GM23338 (cell line): ENCODE results near the gene CHST15. TPM values are rescaled to one million over a fixed set of nuclear protein-coding genes. Genes with fewer than 3 reads are reported as not detected.

Experiments used
- ATAC-seq: fragments of 200-7000 bp; cut with Tn5 transposase; 3 replicates; pipeline ENCODE4 v1.9.1; 2020
- DNase-seq: peaks from one replicate; pipeline ENCODE4 v3.0.0-alpha.2; 2015; ENCODE audit warnings: low spot score
- H2AFZ ChIP-seq: fragments of 200-600 bp; sonication (generic); 2 replicates; pipeline ENCODE4 v1.8.0; 2016; ENCODE audit warnings: antibody characterized with exemption, mild to moderate bottlenecking, moderate library complexity
- H3F3A ChIP-seq: fragments of 200-600 bp; sonication (generic); replicated peaks from 2 replicates; pipeline ENCODE4 v1.8.0; 2017; ENCODE audit warnings: antibody characterized with exemption, mixed run types, low read depth
- H3K27ac ChIP-seq: fragments of 200-600 bp; sonication (generic); 2 replicates; pipeline ENCODE4 v1.6.1; 2016; ENCODE audit warnings: low read depth
- H3K27me3 ChIP-seq: fragments of 200-600 bp; sonication (generic); 2 replicates; pipeline ENCODE4 v1.8.0; 2016; ENCODE audit warnings: mild to moderate bottlenecking, mixed run types, moderate library complexity; ENCODE audit not compliant: insufficient read depth
- H3K36me3 ChIP-seq: fragments of 200-600 bp; sonication (generic); 2 replicates; pipeline ENCODE4 v1.8.0; 2016; ENCODE audit warnings: mild to moderate bottlenecking; ENCODE audit not compliant: insufficient read depth
- H3K4me1 ChIP-seq: fragments of 200-600 bp; sonication (generic); 2 replicates; pipeline ENCODE4 v1.8.0; 2016; ENCODE audit warnings: mild to moderate bottlenecking, moderate library complexity; ENCODE audit not compliant: insufficient read depth
- H3K4me2 ChIP-seq: fragments of 200-600 bp; sonication (generic); 2 replicates; pipeline ENCODE4 v1.7.1; 2017; ENCODE audit warnings: mixed run types
- H3K4me3 ChIP-seq: fragments of 200-600 bp; sonication (generic); 2 replicates; pipeline ENCODE4 v1.6.1; 2016; ENCODE audit warnings: mixed run types
- H3K79me2 ChIP-seq: fragments of 200-600 bp; sonication (generic); replicated peaks from 2 replicates; pipeline ENCODE4 v1.8.0; 2017; ENCODE audit warnings: mild to moderate bottlenecking; ENCODE audit not compliant: insufficient read depth
- H3K9me2 ChIP-seq: fragments of 200-600 bp; sonication (generic); 2 replicates; pipeline ENCODE4 v1.8.0; 2017; ENCODE audit not compliant: insufficient read depth
- H4K20me1 ChIP-seq: fragments of 200-600 bp; sonication (generic); replicated peaks from 2 replicates; pipeline ENCODE4 v1.8.0; 2017; ENCODE audit warnings: mild to moderate bottlenecking; ENCODE audit not compliant: insufficient read depth
- H3K27ac Mint-ChIP-seq: 2 replicates; pipeline ENCODE4 v1.8.0; 2020; ENCODE audit warnings: inconsistent platforms, mild to moderate bottlenecking, moderate library complexity, mixed read lengths
- H3K27me3 Mint-ChIP-seq: 3 replicates; pipeline ENCODE4 v1.8.0; 2022; ENCODE audit warnings: low read depth, mild to moderate bottlenecking, moderate library complexity, mixed read lengths, inconsistent platforms; ENCODE audit not compliant: insufficient read depth, poor library complexity
- H3K36me3 Mint-ChIP-seq: 3 replicates; pipeline ENCODE4 v1.8.0; 2021; ENCODE audit warnings: low read depth, mild to moderate bottlenecking, inconsistent platforms, moderate library complexity, mixed read lengths
- H3K4me1 Mint-ChIP-seq: 3 replicates; pipeline ENCODE4 v1.8.0; 2020; ENCODE audit warnings: mild to moderate bottlenecking, inconsistent platforms, mixed read lengths
- H3K4me3 Mint-ChIP-seq: 3 replicates; pipeline ENCODE4 v1.8.0; 2021; ENCODE audit warnings: moderate library complexity, mild to moderate bottlenecking, inconsistent platforms, mixed read lengths
- H3K9me3 Mint-ChIP-seq: 3 replicates; pipeline ENCODE4 v1.8.0; 2020; ENCODE audit warnings: moderate library complexity, mild to moderate bottlenecking, inconsistent platforms, mixed read lengths
- CREB1 ChIP-seq: fragments of 250-450 bp; sonication (Bioruptor Pico); IDR thresholded peaks from 2 replicates; pipeline ENCODE4 v1.5.0; 2020; ENCODE audit warnings: low read depth, mild to moderate bottlenecking, moderate library complexity
- CTCF ChIP-seq, 2 experiments: fragments of 200-600 bp in 1 of 2; sonication (generic) in 1 of 2; conservative IDR thresholded peaks; 2 replicates each; pipeline versions ENCODE4 v1.5.1 to v1.6.1; 2016 to 2017; ENCODE audit warnings: antibody characterized with exemption in 2 of 2, low read depth in 2 of 2, mild to moderate bottlenecking in 2 of 2, moderate library complexity in 1 of 2
- EZH2 ChIP-seq: fragments of 200-600 bp; sonication (generic); IDR thresholded peaks from one replicate; pipeline ENCODE4 v1.8.0; 2017; ENCODE audit warnings: antibody characterized with exemption, mild to moderate bottlenecking, low read depth; ENCODE audit not compliant: unreplicated experiment
- EZH2phosphoT487 ChIP-seq: fragments of 200-600 bp; sonication (generic); IDR thresholded peaks from one replicate; pipeline ENCODE4 v1.8.1; 2018; ENCODE audit warnings: antibody characterized with exemption; ENCODE audit not compliant: unreplicated experiment
- JUNB ChIP-seq: IDR thresholded peaks from one replicate; pipeline ENCODE4 v1.6.1; 2016; ENCODE audit warnings: antibody characterized with exemption; ENCODE audit not compliant: unreplicated experiment
- NANOG ChIP-seq: IDR thresholded peaks from 2 replicates; pipeline ENCODE4 v1.6.1; 2016; ENCODE audit warnings: antibody characterized with exemption, borderline replicate concordance
- POLR2AphosphoS5 ChIP-seq: IDR thresholded peaks from 2 replicates; pipeline ENCODE4 v1.6.1; 2016; ENCODE audit warnings: antibody characterized with exemption, low read depth
- STAT1 ChIP-seq: IDR thresholded peaks from one replicate; pipeline ENCODE4 v1.6.1; 2016; ENCODE audit warnings: antibody characterized with exemption; ENCODE audit not compliant: unreplicated experiment
- ZNF114 ChIP-seq: fragments of 250-450 bp; sonication (Bioruptor Pico); IDR thresholded peaks from 2 replicates; pipeline ENCODE4 v1.5.0; 2020; ENCODE audit warnings: mild to moderate bottlenecking, moderate library complexity
- ZNF331 ChIP-seq: fragments of 250-450 bp; sonication (Bioruptor Pico); IDR thresholded peaks from 2 replicates; pipeline ENCODE4 v1.5.0; 2020; ENCODE audit warnings: low read depth, mild to moderate bottlenecking, moderate library complexity
- ZNF462 ChIP-seq: fragments of 250-450 bp; sonication (Bioruptor Pico); IDR thresholded peaks from 2 replicates; pipeline ENCODE4 v1.5.0; 2020; ENCODE audit warnings: mild to moderate bottlenecking, moderate library complexity
- polyA plus RNA-seq: library from polyadenylated mRNA; unstranded; fragments of >200 nt; fragmentation: Nextera tagmentation; extraction: Ambion mirVana; gene quantifications from 2 replicates; pipeline ENCODE4 v1.2.1, GENCODE V29; 2016
- total RNA-seq: library from RNA; depleted of rRNA; stranded (reverse); fragments of >200 nt; shearing (Covaris generic); gene quantifications from 2 replicates; pipeline ENCODE4 v1.2.3, GENCODE V29; 2014
- TF ChIP-seq, protein P1 (sequence below): IDR thresholded peaks from one replicate; pipeline ENCODE4 v1.6.1; 2018; ENCODE audit warnings: antibody characterized with exemption; ENCODE audit not compliant: unreplicated experiment

CHST15 gene
- total and polyA plus RNA-seq, 2 experiments from 2014 or later, result 2.6 to 11.2 TPM

GRCh38 chr10:124008681-124009080 is 84.7 kb downstream of the CHST15 start (continued):
- TF ChIP-seq ZNF462, result no peak
- no peak for TF ChIP-seq EZH2
- TF ChIP-seq JUNB, result no peak
- TF ChIP-seq EZH2phosphoT487, result no peak

DNA sequence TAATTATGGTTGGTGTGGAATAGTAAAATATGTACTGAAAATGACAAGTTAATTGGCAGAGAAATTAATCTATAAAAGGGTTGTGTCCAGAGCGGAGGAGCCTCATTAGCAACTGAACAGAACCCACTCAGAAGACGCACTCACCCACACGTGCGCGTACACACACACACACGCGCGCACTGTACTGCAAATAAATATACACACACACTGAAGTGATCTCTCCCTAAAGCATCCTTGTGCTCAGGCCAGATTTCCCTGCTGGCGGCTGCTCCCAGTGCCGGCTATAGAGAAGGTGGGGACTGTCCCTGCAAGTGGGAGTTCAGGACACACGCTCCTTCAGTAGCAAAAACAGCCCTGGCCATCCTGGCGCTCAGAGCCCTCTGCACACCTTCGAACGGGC is 85.2 kb downstream of the CHST15 start:
- no peaks in the 10 kb centered on the region for H3F3A ChIP-seq
- no peaks in the 10 kb centered on the region for H3K9me2 ChIP-seq
- H2AFZ ChIP-seq, result no peak overlapping the region
- Mint-ChIP-seq H3K27me3 (peaks cover 5% of the 10 kb centered on the region), H3K4me3 (no peak overlapping the region), H3K9me3 (peaks cover 5% of the 10 kb centered on the region; the same call in 2 of the 3 replicates), H3K4me1 (peaks cover 22% of the 10 kb centered on the region), H3K27ac (no peak overlapping the region), H3K36me3 (peaks cover 24% of the 10 kb centered on the region)
- no peaks in the 10 kb centered on the region for H3K36me3 ChIP-seq
- no peaks in the 10 kb centered on the region for H3K79me2 ChIP-seq
- H4K20me1 ChIP-seq, result no peaks in the 10 kb centered on the region
- no peak overlapping the region for H3K4me2 ChIP-seq
- DNase-seq (no peak), ATAC-seq (no peak)
- no peak overlapping the region for H3K27ac ChIP-seq
- H3K4me3 ChIP-seq, result no peak overlapping the region
- H3K4me1 ChIP-seq, result peaks cover 8% of the 10 kb centered on the region; the same call in 1 of the 2 replicates
- TF ChIP-seq NANOG (no peak), EZH2phosphoT487 (no peak), ZNF331 (no peak), POLR2AphosphoS5 (no peak), CTCF (conservative IDR thresholded peaks at IDR 0.05; ENCODE audit: low read depth in 2 of 2) (no peak), CREB1 (no peak), ZNF114 (CRISPR knock-in tag) (no peak), EZH2 (no peak), STAT1 (no peak)
- TF ChIP-seq, protein P1, sequence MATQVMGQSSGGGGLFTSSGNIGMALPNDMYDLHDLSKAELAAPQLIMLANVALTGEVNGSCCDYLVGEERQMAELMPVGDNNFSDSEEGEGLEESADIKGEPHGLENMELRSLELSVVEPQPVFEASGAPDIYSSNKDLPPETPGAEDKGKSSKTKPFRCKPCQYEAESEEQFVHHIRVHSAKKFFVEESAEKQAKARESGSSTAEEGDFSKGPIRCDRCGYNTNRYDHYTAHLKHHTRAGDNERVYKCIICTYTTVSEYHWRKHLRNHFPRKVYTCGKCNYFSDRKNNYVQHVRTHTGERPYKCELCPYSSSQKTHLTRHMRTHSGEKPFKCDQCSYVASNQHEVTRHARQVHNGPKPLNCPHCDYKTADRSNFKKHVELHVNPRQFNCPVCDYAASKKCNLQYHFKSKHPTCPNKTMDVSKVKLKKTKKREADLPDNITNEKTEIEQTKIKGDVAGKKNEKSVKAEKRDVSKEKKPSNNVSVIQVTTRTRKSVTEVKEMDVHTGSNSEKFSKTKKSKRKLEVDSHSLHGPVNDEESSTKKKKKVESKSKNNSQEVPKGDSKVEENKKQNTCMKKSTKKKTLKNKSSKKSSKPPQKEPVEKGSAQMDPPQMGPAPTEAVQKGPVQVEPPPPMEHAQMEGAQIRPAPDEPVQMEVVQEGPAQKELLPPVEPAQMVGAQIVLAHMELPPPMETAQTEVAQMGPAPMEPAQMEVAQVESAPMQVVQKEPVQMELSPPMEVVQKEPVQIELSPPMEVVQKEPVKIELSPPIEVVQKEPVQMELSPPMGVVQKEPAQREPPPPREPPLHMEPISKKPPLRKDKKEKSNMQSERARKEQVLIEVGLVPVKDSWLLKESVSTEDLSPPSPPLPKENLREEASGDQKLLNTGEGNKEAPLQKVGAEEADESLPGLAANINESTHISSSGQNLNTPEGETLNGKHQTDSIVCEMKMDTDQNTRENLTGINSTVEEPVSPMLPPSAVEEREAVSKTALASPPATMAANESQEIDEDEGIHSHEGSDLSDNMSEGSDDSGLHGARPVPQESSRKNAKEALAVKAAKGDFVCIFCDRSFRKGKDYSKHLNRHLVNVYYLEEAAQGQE, result no peak
- no peaks in the 10 kb centered on the region for H3K27me3 ChIP-seq
